HepG2 (cell line): Measurements from ENCODE around the gene MAT2A. TPM values are rescaled to one million over a fixed set of nuclear protein-coding genes. Genes with fewer than 3 reads are reported as not detected.
A peak's percentile ranks its signal among the peaks of the same experiment; 100 is the strongest.

ENCODE experiments used
- ATAC-seq: fragments of 200-7000 bp; cut with Tn5 transposase; 3 replicates; pipeline ENCODE4 v1.9.1; 2020; ENCODE audit warnings: mild to moderate bottlenecking, moderate library complexity
- BruUV-seq: library from RNA; stranded (reverse); fragments of 400-500 nt; replicated peaks from 2 replicates; lab custom pipeline; 2021; lab: Mats Ljungman, UMichigan
- CTCF ChIA-PET: fragments of 300-600 bp; formaldehyde crosslinking; extraction: SDS; loops from one replicate; lab custom pipeline; 2021; ENCODE audit warnings: low total read pairs, inconsistent platforms, low intra/inter-chr PET ratio; lab: Yijun Ruan, JAX
- POLR2A ChIA-PET: fragments of 350-600 bp; sonication (Branson Sonifier 250); formaldehyde crosslinking; loops from one replicate; lab custom pipeline; 2020; ENCODE audit warnings: antibody characterized with exemption, inconsistent platforms; lab: Yijun Ruan, JAX
- DNase-seq: peaks from one replicate; pipeline ENCODE4 v3.0.0-alpha.2; 2015; ENCODE audit warnings: low spot score
- FAIRE-seq: peaks from 3 replicates; lab custom pipeline; 2011; peaks lifted over from hg19 to GRCh38; lab: Jason Lieb, UNC
- H2AFZ ChIP-seq: one replicate; pipeline ENCODE4 v1.6.1; 2011; ENCODE audit warnings: low read length, inconsistent platforms
- H3K27ac ChIP-seq: fragments of 300-600 bp; 3 replicates; pipeline ENCODE4 v1.8.0; 2011; ENCODE audit warnings: mixed run types, mild to moderate bottlenecking, mixed read lengths, low read length, inconsistent platforms; ENCODE audit not compliant: insufficient read depth; ENCODE audit errors: extremely low read length
- H3K27me3 ChIP-seq, 2 experiments: fragments of 200-600 bp in 1 of 2; 2 replicates in 1 of 2; 3 replicates in 1 of 2; pipeline versions ENCODE4 v1.6.0 to v1.8.0; 2011; ENCODE audit warnings: low read length in 2 of 2, mild to moderate bottlenecking in 2 of 2, moderate library complexity in 2 of 2, inconsistent platforms in 1 of 2; ENCODE audit not compliant: insufficient read depth in 2 of 2, control insufficient read depth in 1 of 2
- H3K36me3 ChIP-seq, 2 experiments: fragments of 200-600 bp in 1 of 2; replicated peaks in 1 of 2; 2 replicates in 1 of 2; 3 replicates in 1 of 2; pipeline versions ENCODE4 v1.5.1 to v1.8.0; 2011; ENCODE audit warnings: low read length in 2 of 2, inconsistent platforms in 1 of 2; ENCODE audit not compliant: insufficient read depth in 2 of 2, control insufficient read depth in 1 of 2
- H3K4me1 ChIP-seq: 2 replicates; pipeline ENCODE4 v1.5.1; 2012; ENCODE audit warnings: low read length, inconsistent platforms; ENCODE audit not compliant: insufficient read depth
- H3K4me2 ChIP-seq: 2 replicates; pipeline ENCODE4 v1.6.0; 2011; ENCODE audit warnings: low read depth, low read length, inconsistent platforms
- H3K4me3 ChIP-seq, 3 experiments: fragments of 200-600 bp in 1 of 3; sonication (generic), shearing (Covaris generic) in 1 of 3; replicated peaks in 1 of 3; 2 replicates each; pipeline ENCODE4 v1.5.1; 2011 to 2016; ENCODE audit warnings: low read length in 3 of 3, inconsistent platforms in 2 of 3, low read depth in 2 of 3, mild to moderate bottlenecking in 2 of 3, control low read depth in 1 of 3, mixed read lengths in 1 of 3; ENCODE audit not compliant: insufficient read depth in 1 of 3
- H3K79me2 ChIP-seq: one replicate; pipeline ENCODE4 v1.6.1; 2011; ENCODE audit warnings: low read length, inconsistent platforms; ENCODE audit not compliant: insufficient read depth
- H3K9ac ChIP-seq: 2 replicates; pipeline ENCODE4 v1.6.0; 2011; ENCODE audit warnings: mild to moderate bottlenecking, low read depth, low read length, inconsistent platforms; ENCODE audit not compliant: insufficient read depth
- H3K9me3 ChIP-seq: 2 replicates; pipeline ENCODE4 v1.5.1; 2012; ENCODE audit warnings: mild to moderate bottlenecking, low read length
- H4K20me1 ChIP-seq: 2 replicates; pipeline ENCODE4 v1.6.0; 2011; ENCODE audit warnings: inconsistent platforms, mild to moderate bottlenecking, low read length, moderate library complexity; ENCODE audit not compliant: insufficient read depth
- ATF7 ChIP-seq, 2 experiments: fragments of 450-650 bp in 1 of 2; sonication (generic) in 1 of 2; formaldehyde crosslinking in 1 of 2; IDR thresholded peaks; 2 replicates each; pipeline versions ENCODE4 v1.4.0 to v1.6.1; 2016 to 2020; ENCODE audit warnings: antibody characterized with exemption in 1 of 2, mild to moderate bottlenecking in 1 of 2, missing genetic modification reagents in 1 of 2
- CENPX ChIP-seq: sonication (generic); formaldehyde crosslinking; IDR thresholded peaks from 2 replicates; pipeline ENCODE4 v1.9.0; 2021; ENCODE audit warnings: mild to moderate bottlenecking, missing genetic modification reagents, moderate library complexity
- ELF1 ChIP-seq: sonication (generic); formaldehyde crosslinking; IDR thresholded peaks from 2 replicates; pipeline ENCODE4 v1.4.0; 2020; ENCODE audit warnings: missing genetic modification reagents
- ELF3 ChIP-seq: IDR thresholded peaks from 2 replicates; pipeline ENCODE4 v1.6.1; 2016; ENCODE audit warnings: missing genetic modification reagents, missing compliant biosample characterization
- HIVEP1 ChIP-seq: sonication (generic); formaldehyde crosslinking; IDR thresholded peaks from 2 replicates; pipeline ENCODE4 v1.4.0; 2020; ENCODE audit warnings: mild to moderate bottlenecking, missing genetic modification reagents
- KDM6A ChIP-seq: IDR thresholded peaks from 2 replicates; pipeline ENCODE4 v1.6.1; 2016; ENCODE audit warnings: low read depth
- MLLT10 ChIP-seq: sonication (generic); formaldehyde crosslinking; IDR thresholded peaks from 2 replicates; pipeline ENCODE4 v1.4.0; 2020; ENCODE audit warnings: missing genetic modification reagents
- PAWR ChIP-seq: sonication (generic); formaldehyde crosslinking; IDR thresholded peaks from 2 replicates; pipeline ENCODE4 v1.4.0; 2020; ENCODE audit warnings: missing genetic modification reagents, mild to moderate bottlenecking, borderline replicate concordance
- SSRP1 ChIP-seq: IDR thresholded peaks from 2 replicates; pipeline ENCODE4 v1.6.1; 2016; ENCODE audit warnings: control low read depth
- TOE1 ChIP-seq: sonication (generic); formaldehyde crosslinking; IDR thresholded peaks from 2 replicates; pipeline ENCODE4 v1.4.0; 2020; ENCODE audit warnings: mild to moderate bottlenecking, missing genetic modification reagents
- TRIM24 ChIP-seq: sonication (generic); formaldehyde crosslinking; IDR thresholded peaks from 2 replicates; pipeline ENCODE4 v1.8.0; 2022; ENCODE audit warnings: mild to moderate bottlenecking, missing genetic modification reagents
- ZFP1 ChIP-seq: IDR thresholded peaks from 2 replicates; pipeline ENCODE4 v1.6.1; 2016
- ZNF235 ChIP-seq: sonication (generic); formaldehyde crosslinking; IDR thresholded peaks from 2 replicates; pipeline ENCODE4 v1.8.1; 2023; ENCODE audit warnings: mild to moderate bottlenecking, missing genetic modification reagents, borderline replicate concordance
- ZNF263 ChIP-seq: sonication (generic); formaldehyde crosslinking; IDR thresholded peaks from 2 replicates; pipeline ENCODE4 v1.4.0; 2020; ENCODE audit warnings: missing genetic modification reagents
- ZNF274 ChIP-seq: sonication (generic); formaldehyde crosslinking; IDR thresholded peaks from 2 replicates; pipeline ENCODE4 v1.5.1; 2020; ENCODE audit warnings: mild to moderate bottlenecking, missing genetic modification reagents
- ZNF496 ChIP-seq: sonication (generic); formaldehyde crosslinking; IDR thresholded peaks from 2 replicates; pipeline ENCODE4 v1.8.1; 2023; ENCODE audit warnings: mild to moderate bottlenecking, moderate library complexity, missing genetic modification reagents; ENCODE audit not compliant: insufficient replicate concordance
- ZNF652 ChIP-seq: IDR thresholded peaks from 2 replicates; pipeline ENCODE4 v1.6.1; 2016; ENCODE audit warnings: low read depth, borderline replicate concordance
- ZSCAN9 ChIP-seq: IDR thresholded peaks from 2 replicates; pipeline ENCODE4 v1.6.1; 2016; ENCODE audit warnings: borderline replicate concordance
- WGBS: methylation state at CpG from one replicate; pipeline ENCODE4 v1.1.6; 2017; ENCODE audit warnings: low lambda C conversion rate; 5-methylcytosine and 5-hydroxymethylcytosine counted together
- in situ Hi-C: cut with HindIII; loops from 2 replicates; pipeline ENCODE4 v1.10.0; 2017; ENCODE audit warnings: low pct_unique_long_range_greater_than_20kb; ENCODE audit not compliant: extremely low pct_ligation_motif_present
- intact Hi-C: fragments of 100-400 bp; cut with micrococcal nuclease; formaldehyde crosslinking; loops from one replicate; pipeline ENCODE4 v1.10.0; 2022; ENCODE audit not compliant: unreplicated experiment
- polyA plus RNA-seq, 8 experiments: library from polyadenylated mRNA; depleted of rRNA in 3 of 8; stranded (reverse) in 7 of 8; unstranded in 1 of 8; fragments of >200 nt; fragmentation: Illumina TruSeq in 4 of 8; extraction: Trizol in 4 of 8; gene quantifications; 2 replicates each; pipeline versions ENCODE4 v1.2.1 to v1.2.3, GENCODE V29; 2011 to 2016; ENCODE audit warnings: low read depth in 4 of 8, missing spikeins in 1 of 8, mixed read lengths in 1 of 8; ENCODE audit not compliant: insufficient read depth in 1 of 8
- total RNA-seq, 5 experiments: library from RNA; depleted of rRNA; stranded (reverse); fragments of >200 nt; fragmentation: Illumina TruSeq; extraction: Trizol; gene quantifications; 2 replicates each; pipeline ENCODE4 v1.2.3, GENCODE V29; 2016; ENCODE audit warnings: low read depth in 1 of 5
- TF ChIP-seq, protein P1 (sequence below): sonication (generic); formaldehyde crosslinking; IDR thresholded peaks from 2 replicates; pipeline ENCODE4 v1.5.0; 2020; ENCODE audit warnings: missing genetic modification reagents, mild to moderate bottlenecking, borderline replicate concordance
- TF ChIP-seq, protein P2 (sequence below): sonication (generic); formaldehyde crosslinking; IDR thresholded peaks from 2 replicates; pipeline ENCODE4 v1.8.0; 2022; ENCODE audit warnings: mild to moderate bottlenecking, missing genetic modification reagents; ENCODE audit not compliant: insufficient replicate concordance
- TF ChIP-seq, protein P3 (sequence below): sonication (generic); formaldehyde crosslinking; conservative IDR thresholded peaks from 2 replicates; pipeline ENCODE4 v1.8.1; 2023; ENCODE audit warnings: missing genetic modification reagents

The MAT2A gene
- total and polyA plus RNA-seq, 2 of the 13 experiments (the other 11 are each of a cell fraction or from before 2014, with no cell fraction given), result 155 to 331 TPM

DNA sequence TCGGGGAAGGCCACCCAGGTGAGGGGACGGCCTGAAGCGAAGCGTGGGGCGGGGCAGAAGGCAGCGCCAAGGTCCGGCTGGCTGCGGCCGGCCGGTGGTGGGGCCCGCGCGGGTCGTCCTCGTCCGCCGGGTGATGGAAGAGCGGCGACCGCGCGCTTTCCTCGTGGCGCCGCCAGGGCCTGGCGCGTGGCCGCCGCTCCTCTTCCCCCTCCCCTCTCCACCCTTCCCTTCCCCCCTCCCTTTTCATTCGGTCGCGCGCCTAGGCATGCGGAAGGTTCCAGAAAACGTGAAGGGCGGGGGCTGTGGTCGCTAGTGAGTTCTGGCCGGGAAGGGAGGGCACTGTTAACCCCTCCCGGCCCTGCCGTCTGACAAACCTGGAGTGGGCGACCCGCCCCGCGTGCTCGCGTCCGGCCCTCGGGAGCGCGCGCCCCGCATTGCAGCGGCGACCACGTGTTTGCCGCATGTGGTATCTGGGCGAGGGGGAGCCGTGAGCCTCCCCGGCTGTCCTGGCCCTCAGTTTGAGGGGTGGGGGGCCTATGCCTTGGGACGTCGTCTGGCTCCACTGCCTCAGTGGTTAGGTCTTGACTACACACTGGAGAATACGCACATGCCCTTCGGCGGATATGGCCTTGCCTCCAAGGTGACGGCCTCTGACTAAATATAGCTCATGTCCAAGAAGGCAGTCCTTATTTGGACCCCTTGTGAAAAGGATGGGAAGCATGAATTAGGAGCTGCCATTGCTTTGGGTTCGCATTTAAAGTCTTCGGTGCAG lies 579 bp downstream of the MAT2A start:
- Histone ChIP-seq H4K20me1 (peaks cover 38% of the 10 kb centered on the region), H3K9me3 (no peaks in the 10 kb centered on the region), H3K36me3 (peaks cover 13 to 43% of the 10 kb centered on the region in 2 experiments; a peak in 4 of 5 replicates), H3K4me2 (peak overlapping the region; percentile 91), H3K4me1 (peaks cover 44% of the 10 kb centered on the region), H3K27ac (peak overlapping the region; percentile 99), H3K4me3 (peak overlapping the region; percentile 81 to 96 (median 95)), H3K27me3 (no peaks in the 10 kb centered on the region; a peak in 1 of 5 replicates), H3K79me2 (peaks cover 53% of the 10 kb centered on the region), H2AFZ (no peak overlapping the region), H3K9ac (peak overlapping the region; percentile 99)
- CTCF ChIA-PET, result interaction anchor here (1.1 to 3.0 kb wide), 2 partner anchors 13 to 119 kb away, joined by 5 to 25 read pairs; no protein-coding TSS in a partner anchor
- peak; percentile 36 for ATAC-seq
- in situ Hi-C loops (no loop called here), intact Hi-C loops (loop anchor here (1.0 to 5.0 kb wide), 2 partner anchors 37 to 68 kb away; no protein-coding TSS in a partner anchor)
- DNase-seq, result peak; percentile 59
- WGBS, result under 1% methylated on average over 34 of the region's 67 CpGs
- POLR2A ChIA-PET, result interaction anchor here (0.8 to 11.7 kb wide), 59 partner anchors 8 to 231 kb away, joined by 3 to 445 read pairs (median 9); partner anchors contain the start of genes C2orf68, ELMOD3, GGCX and RETSAT
- FAIRE-seq, result no peak
- no TSS peak for BruUV-seq
- TF ChIP-seq ELF1 (CRISPR knock-in tag) (no peak), CENPX (CRISPR knock-in tag) (no peak), KDM6A (CRISPR knock-in tag) (no peak), ELF3 (CRISPR knock-in tag) (no peak), PAWR (CRISPR knock-in tag) (no peak), SSRP1 (CRISPR knock-in tag) (peak; percentile 73; the same call in 1 of the 2 replicates), ZNF496 (CRISPR knock-in tag) (no peak), TRIM24 (CRISPR knock-in tag) (no peak), TOE1 (no peak), ZNF274 (peak; percentile 89), ZNF235 (CRISPR knock-in tag) (peak; percentile 99), ZFP1 (CRISPR knock-in tag) (no peak), ZSCAN9 (CRISPR knock-in tag) (no peak), MLLT10 (CRISPR knock-in tag) (0 out of 2 replicates have a peak, but pooled peaks have one; percentile 46), ZNF652 (CRISPR knock-in tag) (peak; percentile 90), ATF7 (IDR thresholded peaks at IDR 0.05) (no peak), ATF7 (CRISPR knock-in tag; IDR thresholded peaks at IDR 0.05) (peak; percentile 61; the same call in 1 of the 2 replicates), ZNF263 (CRISPR knock-in tag) (peak; percentile 36; the same call in 1 of the 2 replicates), HIVEP1 (peak; percentile 80; the same call in 1 of the 2 replicates)
- TF ChIP-seq, protein P1, sequence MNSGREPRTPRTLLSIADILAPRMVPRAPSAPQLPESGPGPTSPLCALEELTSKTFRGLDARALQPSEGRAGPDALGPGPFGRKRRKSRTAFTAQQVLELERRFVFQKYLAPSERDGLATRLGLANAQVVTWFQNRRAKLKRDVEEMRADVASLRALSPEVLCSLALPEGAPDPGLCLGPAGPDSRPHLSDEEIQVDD (CRISPR knock-in tag), result peak; percentile 85; the same call in 1 of the 2 replicates
- TF ChIP-seq, protein P2, sequence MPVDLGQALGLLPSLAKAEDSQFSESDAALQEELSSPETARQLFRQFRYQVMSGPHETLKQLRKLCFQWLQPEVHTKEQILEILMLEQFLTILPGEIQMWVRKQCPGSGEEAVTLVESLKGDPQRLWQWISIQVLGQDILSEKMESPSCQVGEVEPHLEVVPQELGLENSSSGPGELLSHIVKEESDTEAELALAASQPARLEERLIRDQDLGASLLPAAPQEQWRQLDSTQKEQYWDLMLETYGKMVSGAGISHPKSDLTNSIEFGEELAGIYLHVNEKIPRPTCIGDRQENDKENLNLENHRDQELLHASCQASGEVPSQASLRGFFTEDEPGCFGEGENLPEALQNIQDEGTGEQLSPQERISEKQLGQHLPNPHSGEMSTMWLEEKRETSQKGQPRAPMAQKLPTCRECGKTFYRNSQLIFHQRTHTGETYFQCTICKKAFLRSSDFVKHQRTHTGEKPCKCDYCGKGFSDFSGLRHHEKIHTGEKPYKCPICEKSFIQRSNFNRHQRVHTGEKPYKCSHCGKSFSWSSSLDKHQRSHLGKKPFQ (CRISPR knock-in tag), result peak; percentile 41
- TF ChIP-seq, protein P3, sequence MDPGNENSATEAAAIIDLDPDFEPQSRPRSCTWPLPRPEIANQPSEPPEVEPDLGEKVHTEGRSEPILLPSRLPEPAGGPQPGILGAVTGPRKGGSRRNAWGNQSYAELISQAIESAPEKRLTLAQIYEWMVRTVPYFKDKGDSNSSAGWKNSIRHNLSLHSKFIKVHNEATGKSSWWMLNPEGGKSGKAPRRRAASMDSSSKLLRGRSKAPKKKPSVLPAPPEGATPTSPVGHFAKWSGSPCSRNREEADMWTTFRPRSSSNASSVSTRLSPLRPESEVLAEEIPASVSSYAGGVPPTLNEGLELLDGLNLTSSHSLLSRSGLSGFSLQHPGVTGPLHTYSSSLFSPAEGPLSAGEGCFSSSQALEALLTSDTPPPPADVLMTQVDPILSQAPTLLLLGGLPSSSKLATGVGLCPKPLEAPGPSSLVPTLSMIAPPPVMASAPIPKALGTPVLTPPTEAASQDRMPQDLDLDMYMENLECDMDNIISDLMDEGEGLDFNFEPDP (CRISPR knock-in tag), result 0 out of 2 replicates have a peak, but pooled peaks have one; percentile 45
